RPMI7951 (cell line): ENCODE data around the gene FAR2. TPM values are rescaled to one million over a fixed set of nuclear protein-coding genes. Genes with fewer than 3 reads are reported as not detected.
"Not testable (repeated sequence)": the region's sequence is repeated elsewhere in the genome, so short reads cannot be mapped to it uniquely, and the experiment has no call there.

Source experiments
- DNase-seq: peaks from one replicate; pipeline ENCODE4 v3.0.0-alpha.2; 2012; ENCODE audit warnings: low read depth
- total RNA-seq: library from RNA; depleted of rRNA; stranded (reverse); fragments of >200 nt; shearing (Covaris generic); gene quantifications from 2 replicates; pipeline ENCODE4 v1.2.3, GENCODE V29; 2014; rRNA removed

The FAR2 gene
- total RNA-seq, result 11.9 and 12.2 TPM in 2 replicates

DNA sequence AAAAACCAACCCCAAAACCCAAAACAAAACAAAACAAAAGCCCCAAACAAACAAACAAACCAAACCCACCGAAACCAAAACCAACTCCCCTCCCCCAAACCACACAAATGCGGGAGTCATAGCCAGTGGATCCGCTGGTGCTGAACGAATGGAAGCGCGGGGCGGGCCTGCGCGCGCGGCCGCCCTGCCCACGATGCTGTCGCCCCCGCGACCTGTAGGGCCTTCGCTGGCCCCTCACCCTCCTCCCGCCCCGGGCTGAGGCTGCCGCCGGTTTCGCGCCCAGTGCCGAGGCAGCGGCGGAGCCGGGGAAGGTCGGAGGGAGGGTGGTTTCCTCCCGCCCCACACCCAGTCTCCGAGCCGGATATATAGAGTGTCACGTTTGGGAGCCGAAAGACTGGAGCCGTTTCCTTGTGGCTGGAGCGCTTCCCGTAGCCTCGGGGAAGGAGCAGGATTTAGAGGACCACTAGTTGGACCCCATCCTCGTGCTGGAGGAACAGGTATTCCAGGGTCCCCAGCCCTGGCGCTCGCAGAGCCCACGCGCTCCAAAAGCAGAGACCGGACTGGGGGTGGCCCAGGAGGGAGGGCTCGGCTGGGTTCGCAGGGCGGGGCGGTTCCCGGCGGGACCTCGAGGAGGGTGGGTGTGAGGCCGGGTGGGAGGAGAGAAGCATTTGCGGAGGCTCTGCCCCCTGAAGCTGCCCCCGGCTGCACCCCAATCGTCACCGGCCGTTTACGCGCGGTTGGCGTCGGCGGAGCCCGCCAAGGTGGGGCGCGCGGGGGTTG lies at the start of gene FAR2:
FAR2 (plus strand) TSS at position 368 of the 780 bp plus-strand sequence. CDS start 121,172 bp downstream, outside the sequence.
- DNase-seq, result peak; percentile 61

DNA sequence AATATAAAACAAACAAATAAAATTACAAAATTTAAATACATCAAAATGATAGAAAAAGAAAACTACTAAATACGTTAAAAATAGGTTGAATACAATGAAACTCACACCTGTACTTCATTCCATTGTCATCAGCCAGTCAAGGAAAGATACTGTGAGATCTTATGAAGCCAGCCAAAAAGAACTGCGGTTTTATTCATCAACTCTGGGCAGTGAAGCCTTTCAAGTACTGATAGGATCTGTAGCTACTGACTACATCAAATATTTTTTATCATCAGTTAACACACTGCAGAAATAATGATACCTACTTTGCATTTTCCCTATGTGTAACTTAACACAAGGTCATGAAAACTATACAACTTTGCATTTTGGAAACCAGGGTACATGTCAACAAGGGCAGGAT lies 46.3 kb upstream of the FAR2 start:
- no peak for DNase-seq

DNA sequence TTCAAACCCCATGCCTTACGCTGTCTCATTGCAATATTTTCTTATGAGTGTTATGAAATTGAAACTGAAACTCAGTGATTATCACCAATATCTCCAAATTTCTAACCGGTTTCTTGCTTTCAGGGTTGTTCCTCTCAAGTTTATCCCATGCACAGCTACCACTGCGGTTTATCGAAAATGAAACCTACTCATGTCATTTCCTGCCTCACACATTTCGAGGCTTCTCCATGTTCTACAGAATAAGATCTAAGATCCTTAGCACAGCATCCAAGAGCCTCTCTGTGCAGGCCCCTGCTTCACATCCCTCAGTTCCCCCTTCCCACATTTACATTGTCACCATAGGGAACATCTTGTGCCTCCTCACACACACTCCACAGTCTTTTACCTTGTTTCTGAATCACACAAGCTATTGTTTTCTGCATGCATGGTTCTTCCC lies 45.5 kb upstream of the FAR2 start:
- DNase-seq, result no peak

DNA sequence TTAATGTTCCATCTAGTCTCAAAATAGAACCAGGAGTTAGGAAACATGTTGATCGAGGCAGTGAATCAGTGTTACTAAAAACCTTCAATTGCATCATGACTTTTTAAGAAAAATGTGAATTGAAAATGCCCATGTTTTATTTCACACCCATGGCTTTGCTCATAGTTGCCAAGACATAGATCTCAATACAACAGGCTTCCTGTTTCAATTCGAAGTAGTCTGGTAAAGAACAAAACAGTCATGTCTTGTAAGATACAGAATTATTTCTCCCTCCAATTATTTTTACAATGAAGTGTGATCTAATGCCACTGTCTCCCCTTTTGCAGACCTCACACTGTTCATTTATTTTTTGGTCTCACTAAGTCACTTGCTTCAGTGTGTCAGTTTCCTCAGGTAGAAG lies 44.6 kb upstream of the FAR2 start:
- no peak for DNase-seq

DNA sequence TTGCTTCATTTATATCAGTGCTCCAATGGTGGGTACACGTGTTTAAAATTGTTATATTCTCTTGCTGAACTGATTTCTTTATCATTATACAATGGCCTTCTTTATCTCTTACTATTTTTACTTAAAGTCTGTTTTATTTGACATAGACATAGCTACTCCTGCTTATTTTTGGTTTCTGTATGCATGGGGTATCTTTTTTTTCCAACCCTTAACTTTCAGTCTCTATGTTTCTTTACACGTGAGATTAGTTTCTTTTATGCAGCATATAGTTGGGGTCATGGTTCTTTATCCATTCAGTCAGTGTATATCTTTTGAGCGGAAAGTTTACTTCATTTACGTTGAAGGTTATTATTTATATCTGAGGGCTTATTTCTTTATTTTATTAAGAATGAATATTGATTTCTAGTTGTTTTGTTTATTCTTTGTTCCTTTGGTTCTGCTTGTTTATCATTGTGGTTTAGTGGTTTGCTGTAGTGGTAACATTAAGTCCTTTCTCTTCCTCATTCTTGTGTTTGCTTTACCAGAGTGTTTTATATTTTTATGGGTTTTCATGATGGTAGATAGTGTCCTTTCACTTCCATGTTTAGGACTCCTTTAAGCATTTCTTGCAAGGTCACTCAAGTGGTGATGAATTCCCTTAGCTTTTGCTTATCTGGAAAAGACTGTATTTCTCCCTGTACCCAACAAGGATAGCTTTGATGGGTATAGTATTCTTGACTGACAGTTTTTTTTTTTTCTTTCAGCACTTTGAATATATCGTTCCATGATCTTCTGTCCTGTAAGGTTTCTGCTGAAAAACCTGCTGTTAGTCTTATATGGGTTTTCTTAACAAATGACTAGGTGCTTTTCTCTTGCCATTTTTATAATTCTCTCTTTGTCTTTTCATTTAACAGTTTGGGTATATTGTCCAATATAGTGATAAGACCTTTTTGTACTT lies 38.3 kb upstream of the FAR2 start:
- no peak for DNase-seq

DNA sequence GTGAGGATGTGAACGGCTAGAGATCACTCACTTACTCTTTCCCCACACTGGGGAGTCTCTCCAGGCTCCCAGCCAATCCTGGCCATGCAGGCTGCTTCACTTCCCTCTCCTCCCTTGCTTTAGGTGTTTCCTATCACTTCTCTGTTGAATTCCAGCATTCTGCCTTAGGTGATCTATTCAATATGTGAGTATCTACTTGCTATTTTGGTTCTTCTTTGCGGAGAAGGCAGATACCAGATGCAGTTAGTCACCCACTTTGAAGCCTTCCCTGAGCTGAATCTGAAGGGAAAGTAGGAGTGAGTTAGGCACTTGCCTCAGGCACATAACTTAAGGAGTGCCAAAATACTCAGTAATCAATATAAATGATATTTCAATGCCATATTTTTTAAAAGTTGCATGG lies 36.0 kb upstream of the FAR2 start:
- peak; percentile 82 for DNase-seq

DNA sequence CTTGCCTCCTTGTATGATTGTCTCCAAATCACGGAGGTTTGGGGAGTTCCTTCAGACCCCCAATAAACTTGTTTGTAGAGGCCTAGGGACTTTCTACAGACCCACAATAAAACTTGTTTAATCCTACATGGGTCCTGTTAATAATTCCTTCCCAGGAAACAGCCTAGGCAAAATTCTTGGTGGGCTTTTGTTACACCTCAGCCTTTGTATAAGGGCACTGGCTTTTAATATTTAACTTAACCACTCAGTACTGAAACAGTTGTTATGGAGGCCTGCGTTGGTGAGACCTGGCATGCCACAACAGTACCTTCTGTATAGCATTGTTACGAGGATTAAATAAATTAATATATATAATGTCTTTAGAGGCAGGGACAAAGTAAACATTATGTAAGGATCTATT lies 32.7 kb upstream of the FAR2 start:
- DNase-seq, result no peak

DNA sequence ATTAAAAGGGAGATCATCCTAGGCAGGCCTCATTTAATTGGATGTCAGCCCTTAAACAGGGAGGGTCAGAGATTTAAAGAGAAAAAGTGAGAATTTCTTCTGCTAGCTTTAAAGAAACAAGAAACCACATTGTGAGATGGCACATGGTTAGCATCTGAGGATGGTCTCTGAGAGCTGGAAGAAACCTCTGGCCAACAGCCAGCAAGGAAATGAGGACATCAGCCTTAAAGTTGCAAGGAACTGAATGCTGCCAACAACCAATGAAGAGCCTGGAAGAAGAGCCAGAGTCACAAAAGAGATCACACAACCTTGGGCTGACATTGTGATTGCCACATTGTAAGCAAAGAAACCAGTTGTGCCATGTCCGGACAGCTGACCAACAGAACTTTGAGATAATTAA lies 17.5 kb upstream of the FAR2 start:
- DNase-seq, result peak; percentile 35

DNA sequence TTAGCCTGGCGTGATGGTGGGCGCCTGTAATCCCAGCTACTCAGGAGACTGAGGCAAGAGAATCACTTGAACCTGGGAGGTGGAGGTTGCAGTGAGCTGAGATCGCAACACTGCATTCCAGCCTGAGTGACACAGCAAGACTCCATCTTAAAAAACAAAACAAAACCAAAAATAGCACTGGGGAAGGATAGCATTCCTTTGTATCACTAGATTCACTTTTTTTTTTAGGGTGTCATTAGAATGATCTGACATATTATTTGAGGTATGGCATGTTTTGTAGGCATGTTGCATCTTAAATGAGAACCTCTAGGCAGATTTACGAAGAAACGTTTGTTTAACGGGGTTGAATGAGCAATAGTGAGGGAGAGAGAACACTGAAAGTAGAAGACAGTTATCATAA lies 16.8 kb upstream of the FAR2 start:
- DNase-seq, result no peak

DNA sequence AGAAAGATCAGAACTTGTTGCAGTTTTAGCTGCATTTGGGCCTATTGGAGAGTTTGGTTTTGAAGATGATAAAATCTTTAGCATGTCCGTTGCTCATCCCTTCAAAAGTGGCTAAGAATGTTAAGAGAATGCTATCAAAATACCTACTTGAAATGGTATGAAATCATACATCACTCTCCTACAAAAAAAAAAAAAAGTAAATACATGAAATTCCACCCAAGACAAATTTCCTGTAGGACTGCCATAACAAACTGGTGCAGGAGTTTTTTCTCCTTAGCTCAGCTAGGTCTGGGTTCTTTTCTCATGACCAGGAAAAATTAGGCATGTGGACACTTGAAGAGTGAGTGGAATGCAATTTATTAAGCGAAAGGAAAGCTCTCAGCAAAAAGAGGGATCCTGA lies 15.9 kb upstream of the FAR2 start:
- DNase-seq, result no peak

DNA sequence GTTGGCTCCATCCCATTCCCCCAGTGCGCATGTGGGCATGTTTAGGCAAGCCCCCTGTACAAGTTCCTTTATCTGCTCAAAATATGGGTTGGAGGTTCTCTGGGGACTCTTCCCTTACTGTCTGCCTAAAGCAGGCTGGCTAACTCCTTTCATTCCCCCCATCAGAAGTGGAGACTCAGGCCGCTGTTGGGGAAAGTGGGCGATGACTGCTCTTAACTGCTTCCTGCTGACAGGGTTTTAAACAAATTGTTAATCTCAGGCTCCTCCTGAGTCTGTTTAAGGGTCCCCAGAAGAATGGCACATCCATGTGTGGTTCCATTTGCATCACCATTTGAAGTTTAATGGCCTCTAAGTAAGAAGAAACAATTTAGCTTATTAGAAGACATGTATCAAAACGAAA lies 15.4 kb upstream of the FAR2 start:
- DNase-seq, result no peak

DNA sequence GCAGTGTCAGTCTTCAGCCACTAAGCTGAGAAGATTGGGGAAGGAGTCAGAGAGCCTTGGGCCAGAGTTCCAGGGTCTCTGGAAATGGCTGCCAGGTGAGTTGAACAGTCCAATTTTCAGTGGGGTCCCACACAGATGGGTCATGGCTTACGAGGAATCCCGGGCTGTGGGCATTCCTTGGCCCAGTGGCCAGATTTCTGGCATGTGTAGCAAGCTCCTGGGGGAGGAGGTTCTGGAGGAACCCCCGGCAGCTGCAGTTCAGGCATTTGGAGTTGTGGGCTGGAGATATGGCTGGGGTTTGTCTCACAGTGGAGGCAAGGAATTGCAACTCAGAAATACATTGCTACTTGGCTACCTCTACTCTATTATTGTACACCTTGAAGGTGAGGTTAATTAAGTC lies 10.8 kb upstream of the FAR2 start:
- not testable (repeated sequence) for DNase-seq

DNA sequence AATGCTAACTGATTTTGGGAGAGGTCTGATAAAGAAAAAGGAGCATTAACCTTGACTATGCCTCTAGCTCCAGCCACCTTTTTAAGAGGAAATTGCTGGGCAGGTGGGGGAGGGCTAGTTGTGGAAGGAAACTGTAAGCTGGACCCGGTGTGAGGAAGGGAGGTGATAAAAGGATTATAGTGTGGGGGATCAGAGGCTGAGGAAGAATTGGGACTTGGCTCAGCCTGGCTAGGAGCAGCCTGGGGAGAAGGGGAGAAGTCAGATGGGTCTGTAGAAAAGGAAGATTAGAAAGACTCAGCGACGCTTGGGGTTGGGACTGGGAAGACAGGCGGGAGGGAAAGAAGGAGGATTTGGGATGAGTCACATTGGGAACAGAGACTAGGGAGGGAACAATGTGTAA lies 10.2 kb upstream of the FAR2 start:
- DNase-seq, result not testable (repeated sequence)

DNA sequence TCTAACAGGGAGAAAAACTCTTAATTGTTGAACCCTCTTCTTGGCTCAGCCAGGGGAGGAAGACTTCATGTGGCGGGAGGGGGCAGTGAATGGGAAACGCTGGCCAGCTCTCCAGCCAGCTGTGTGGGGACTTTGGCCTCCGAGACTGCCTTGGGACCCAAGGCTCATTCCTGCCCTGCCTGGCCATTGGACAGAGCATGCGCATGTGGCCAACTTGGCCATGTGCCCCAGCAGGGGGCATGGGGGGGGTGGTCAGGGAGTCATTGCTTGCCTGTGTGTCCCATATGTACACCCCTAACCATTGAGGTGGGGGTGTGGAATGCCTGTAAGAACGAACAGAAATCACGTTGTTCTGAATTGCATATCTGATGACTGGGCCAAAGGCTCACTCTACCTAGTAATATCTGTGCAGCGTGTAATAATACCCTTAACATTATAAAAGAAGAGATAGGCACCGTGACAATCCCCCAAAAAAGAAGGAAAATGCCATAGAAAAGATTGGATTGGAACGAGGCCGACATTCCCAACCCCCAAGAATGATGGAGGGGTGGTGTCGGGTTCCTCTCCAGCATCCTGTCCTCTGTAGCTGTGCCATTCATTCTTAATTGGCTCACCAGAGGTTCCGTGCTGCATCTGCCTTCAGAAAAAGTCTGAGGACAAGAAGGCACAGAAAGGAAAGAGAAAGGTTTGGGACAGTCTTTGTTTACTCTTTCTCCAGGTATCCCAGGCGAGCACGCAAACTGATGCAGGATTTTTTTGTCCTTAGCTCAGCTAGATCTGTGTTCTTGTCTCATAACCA lies 3.5 kb upstream of the FAR2 start:
- no peak for DNase-seq

DNA sequence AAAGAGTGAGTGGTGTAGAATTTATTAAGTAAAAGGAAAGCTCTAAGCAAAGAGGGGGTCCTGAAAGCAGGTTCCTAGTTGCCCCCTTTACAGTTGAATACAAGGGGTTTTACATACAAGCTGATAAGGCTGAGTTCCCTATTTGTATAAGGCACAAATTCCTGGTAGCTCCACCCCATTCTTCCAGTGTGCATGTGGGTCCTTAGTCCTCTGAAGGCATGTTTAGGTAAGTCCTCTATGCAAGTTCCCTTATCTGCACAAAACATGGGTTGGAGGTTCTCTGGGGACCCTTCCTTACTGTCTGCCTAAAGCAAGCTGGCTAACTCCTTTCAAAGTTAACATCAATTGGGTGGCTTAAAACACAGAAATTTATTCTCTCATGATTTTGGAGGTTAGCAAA lies 2.9 kb upstream of the FAR2 start:
- no peak for DNase-seq

DNA sequence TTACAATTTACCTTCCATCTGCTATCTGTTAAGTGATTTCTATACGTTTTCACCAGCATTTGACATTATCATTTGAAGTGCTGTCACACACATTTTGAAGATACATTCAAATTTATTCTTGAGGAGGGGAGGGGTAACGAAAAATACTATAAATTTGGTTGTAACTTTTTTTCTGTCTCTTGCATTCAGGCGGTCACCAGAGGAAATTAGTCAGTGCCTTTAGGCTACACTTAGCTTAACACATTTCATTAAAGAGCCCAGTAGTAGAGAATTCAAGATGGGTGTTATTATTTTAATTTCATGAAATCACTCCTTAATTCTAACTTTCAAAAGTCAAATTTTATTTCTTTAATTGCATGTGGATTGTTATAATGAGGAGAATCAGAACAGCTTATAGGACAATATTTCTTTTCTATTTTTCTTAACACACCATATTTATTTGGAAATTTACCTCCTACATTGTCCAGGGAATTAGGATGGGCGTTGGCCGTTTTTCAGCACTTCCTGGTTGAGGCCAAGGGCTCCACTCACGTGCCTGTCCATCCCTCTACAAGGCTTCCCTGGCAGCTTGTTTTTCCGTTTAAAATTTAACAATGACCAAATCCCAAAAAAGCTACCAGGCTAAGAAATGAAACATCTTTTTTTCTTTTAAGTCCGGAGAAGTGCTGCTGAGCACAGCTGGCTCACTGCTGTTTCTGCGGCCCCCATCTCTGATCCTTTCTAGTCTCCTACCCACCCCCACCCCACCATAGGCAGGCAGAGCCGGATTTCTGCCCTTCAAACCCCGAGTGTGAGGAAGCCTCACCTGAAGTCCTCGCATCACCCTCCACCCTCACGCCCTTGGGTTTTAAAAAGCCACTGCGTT lies 1.1 kb upstream of the FAR2 start:
- DNase-seq, result peak; percentile 54

DNA sequence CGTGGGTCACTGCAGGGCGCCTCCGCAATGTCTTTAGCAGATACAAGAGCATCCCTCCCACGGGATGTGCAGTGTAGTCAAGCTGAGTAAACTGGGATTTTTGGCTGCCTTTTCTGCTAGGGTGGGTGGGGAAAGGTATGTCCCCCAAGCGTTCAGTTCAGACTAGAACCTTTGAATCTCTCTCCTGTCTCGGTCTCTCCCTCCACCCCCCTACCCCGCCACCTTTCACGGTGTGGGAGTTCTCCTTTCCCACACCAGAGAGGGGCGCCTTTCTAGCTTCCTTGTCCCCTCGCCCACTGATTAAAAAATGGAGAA lies 525 bp upstream of the FAR2 start:
- DNase-seq, result no peak

DNA sequence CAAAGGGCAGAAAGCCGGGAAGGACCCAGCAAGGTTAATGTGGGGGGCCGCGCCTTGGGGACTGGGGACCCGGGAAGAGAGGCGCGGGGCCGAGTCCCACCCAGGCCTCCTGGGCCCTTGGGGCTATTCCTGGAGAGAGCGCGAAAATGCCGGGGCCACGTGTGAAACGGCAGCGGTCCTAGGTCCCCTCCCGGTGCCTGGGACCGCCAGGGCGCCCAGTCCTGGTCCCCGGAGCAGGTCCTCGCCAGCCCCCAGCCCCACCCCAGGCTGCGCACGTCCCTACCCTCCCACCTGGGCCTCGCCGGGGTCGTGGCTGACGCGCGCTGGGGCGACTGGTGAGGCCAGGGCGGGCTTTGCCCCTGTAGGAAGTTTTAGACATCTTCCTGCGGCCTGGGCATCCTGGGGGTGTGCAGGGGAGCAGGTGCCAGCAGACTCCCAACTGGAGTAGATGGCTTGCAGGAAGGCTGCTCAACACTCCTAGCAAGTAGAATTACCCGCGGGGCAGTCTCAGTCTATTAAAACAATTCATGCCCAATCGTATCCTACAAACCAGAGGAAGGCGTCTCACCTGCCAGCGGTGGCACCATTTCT lies 708 bp downstream of the FAR2 start:
- no peak for DNase-seq

DNA sequence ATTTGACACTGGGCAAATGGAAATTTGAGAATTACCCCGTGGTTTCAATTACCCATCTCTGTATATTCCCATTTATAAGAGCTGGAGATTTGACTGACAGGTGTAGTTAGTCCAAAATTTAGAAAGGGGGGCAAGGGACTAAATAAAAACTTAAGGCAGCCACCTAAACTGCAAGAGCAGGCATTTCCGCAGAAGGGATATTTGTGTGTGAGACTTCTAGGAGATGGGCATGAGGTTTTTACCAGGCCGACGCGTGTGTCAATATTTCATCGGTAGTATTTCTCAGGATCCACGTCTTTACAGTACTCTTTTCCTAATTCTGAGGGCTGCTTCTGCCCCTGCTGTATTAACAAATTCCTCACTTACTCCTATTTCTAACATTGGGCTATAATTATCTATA lies 1.4 kb downstream of the FAR2 start:
- DNase-seq, result no peak

DNA sequence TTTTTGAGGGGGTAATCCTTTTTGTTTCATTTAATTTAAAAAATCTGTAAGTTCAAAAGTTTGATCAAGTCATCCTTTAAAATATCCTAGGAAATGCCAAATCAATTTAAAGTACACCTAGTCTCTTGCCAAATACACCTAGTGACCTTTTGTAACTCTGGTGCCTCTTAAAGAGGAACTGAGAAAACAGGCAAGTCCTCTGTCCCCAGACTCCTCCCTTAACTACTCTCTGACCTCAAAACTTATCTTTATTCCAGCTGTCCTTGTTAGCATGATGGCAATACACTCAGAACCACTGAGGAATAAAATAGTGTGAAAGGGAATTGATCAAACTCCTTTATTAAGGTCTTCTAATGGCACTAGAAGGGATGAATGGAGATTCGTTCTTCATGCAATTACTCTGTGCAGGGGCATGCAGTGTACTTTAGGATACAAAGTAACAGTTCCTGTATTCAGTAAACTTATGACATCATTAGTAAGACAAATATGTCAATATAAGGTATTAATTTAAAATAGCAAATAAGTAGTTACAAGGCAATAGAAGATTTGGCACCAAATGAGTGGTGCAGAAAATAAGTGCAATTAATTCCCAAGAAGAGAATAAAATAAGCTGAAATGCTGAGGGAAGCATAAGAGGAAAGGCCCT lies 3.3 kb downstream of the FAR2 start:
- DNase-seq, result no peak
